HG02588 (cell line): ENCODE measurements around the gene ACTC1.

Source experiments
- ATAC-seq: cut with Tn5 transposase; IDR thresholded peaks from one replicate; pipeline ENCODE4 v1.9.1; 2021; ENCODE audit warnings: mild to moderate bottlenecking, moderate library complexity; ENCODE audit not compliant: unreplicated experiment

Gene ACTC1

GRCh38 chr15:34759992-34760391 is 35.4 kb downstream of the ACTC1 start:
- no peak for ATAC-seq

GRCh38 chr15:34759347-34759746 is 36.0 kb downstream of the ACTC1 start:
- ATAC-seq = no peak

GRCh38 chr15:34757262-34757661 is 38.1 kb downstream of the ACTC1 start:
- no peak for ATAC-seq

- ATAC-seq = no peak
Measured at GRCh38 chr15:34755419-34755773, 40.0 kb downstream of the ACTC1 start.

GRCh38 chr15:34754674-34755418 is 40.5 kb downstream of the ACTC1 start, which contains the start of gene GJD2:
Gene GJD2 (minus strand): TSS chr15:34754998. CDS start chr15:34754488, 510 bp downstream.
- ATAC-seq = no peak

GRCh38 chr15:34754171-34754601 is 41.2 kb downstream of the ACTC1 start:
- ATAC-seq = no peak

- no peak for ATAC-seq
Measured at GRCh38 chr15:34753236-34753894, 42.0 kb downstream of the ACTC1 start.

- ATAC-seq = no peak
Measured at GRCh38 chr15:34749691-34750090, 45.7 kb downstream of the ACTC1 start.
